Activated T-helper 9 cell treated with anti-CD3 and anti-CD28 coated beads, Interleukin-2, amount 50 U/mL, for 16 hours (primary cell): ENCODE results near the gene SIRT6.
"Not testable (repeated sequence)": the region's sequence is repeated elsewhere in the genome, so short reads cannot be mapped to it uniquely, and the experiment has no call there.

Experiments used
- DNase-seq: peaks from one replicate; pipeline ENCODE4 v3.0.0-alpha.2; 2020; ENCODE audit warnings: low read depth

The SIRT6 gene

DNA sequence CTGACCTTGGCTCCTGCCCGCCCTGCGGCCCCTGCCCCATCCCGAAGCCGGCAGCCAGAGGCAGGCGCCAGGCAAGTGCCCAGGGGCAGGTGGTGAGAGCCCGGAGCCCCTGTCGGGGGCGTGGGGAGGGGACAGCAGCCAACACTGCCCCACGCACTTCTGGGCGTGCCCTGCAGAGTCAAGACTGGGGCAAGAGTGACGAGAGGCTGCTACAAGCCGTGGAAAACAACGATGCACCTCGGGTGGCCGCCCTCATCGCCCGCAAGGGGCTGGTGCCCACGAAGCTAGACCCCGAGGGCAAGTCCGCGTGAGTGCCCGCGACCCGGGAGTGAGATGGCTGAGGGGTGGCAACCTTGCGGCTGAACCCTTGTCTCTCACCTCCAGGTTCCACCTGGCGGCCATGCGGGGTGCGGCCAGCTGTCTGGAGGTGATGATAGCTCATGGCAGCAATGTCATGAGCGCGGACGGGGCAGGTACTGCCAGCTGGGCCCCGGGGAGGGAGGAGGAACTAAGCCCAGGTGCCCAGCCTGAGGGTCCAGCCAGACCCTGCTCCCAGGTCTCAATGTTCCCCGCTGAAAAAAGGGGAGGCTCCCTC lies 17.4 kb upstream of the SIRT6 start:
- no peak for DNase-seq

GRCh38 chr19:4198467-4199126 lies 16.2 kb upstream of the SIRT6 start:
- DNase-seq: no peak

DNA sequence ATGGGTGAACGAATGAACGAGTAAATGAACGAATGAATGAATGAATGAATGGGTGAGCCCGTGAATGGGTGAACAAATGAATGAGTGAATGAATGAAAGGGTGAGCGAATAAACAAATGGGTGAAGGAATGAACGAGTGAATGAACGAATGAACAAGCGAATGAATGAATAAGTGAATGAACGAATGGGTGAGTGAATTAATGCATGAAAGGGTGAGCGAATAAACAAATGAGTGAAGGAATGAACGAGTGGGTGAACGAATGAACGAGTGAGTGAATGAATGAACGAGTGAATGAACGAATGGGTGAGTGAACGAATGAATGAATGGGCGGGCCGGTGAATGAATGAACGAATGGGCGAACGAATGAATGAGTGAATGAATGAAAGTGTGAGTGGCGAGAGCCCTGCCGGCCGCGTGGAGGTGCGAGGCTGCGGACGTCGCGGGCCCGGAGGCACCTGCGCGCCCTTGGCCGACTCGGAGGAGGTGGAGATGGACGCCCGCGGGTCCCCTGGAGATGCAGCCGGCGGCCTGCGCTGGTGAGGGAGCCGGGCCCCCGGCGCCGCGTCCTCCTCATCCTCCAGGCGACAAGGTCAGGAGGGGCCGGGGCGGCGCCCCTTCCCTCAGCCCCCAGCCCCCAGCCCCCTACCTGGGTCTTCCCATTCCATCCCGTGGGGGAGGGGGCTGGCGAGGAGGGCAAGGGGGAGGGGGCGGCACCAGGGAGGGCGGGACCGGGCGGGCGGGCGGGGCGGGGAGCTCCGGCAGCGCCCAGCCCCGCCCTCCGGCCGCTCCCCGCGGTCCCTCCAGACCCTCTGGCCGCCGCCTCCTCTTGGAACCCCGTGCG lies 15.5 kb upstream of the SIRT6 start:
- no peak for DNase-seq

DNA sequence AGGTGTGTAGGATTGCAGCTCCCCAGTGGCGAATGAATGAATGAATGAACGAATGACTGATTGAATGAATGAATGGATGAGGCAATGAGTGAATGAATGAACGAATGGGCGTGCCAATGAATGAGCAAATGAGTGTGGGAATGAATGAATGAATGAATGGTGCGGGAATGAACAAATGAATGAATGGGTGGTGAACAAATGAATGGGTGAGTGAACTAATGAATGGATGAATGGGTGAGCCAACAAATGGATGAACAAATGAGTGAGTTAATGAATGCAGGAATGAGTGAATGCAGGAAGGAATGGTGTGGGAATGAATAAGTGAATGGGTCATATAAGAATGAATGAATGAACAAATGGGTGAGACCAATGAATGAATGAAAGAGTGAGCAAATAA lies 14.9 kb upstream of the SIRT6 start:
- DNase-seq: no peak

- no peak for DNase-seq
Observed at GRCh38 chr19:4196587-4197148, 14.3 kb upstream of the SIRT6 start.

DNA sequence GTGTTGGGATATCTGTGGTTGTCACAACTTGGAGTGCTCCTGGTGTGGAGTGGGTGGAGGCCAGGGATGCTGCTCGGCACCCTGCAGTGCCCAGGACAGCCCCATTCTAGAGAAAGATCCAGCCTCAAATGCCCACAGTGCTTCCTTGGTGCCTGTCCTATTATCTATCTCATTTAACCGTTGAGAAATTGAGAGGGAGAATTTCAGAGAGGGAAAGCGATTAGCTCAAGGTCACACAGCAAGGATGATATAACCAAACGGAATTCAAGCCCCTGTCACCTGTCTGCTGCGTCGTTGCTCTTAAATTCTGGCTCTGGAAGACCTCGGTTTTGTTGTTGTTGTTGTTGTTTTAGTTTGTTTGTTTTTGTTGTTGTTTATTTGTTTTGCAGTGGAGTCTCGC lies 13.6 kb upstream of the SIRT6 start:
- no peak for DNase-seq

DNA sequence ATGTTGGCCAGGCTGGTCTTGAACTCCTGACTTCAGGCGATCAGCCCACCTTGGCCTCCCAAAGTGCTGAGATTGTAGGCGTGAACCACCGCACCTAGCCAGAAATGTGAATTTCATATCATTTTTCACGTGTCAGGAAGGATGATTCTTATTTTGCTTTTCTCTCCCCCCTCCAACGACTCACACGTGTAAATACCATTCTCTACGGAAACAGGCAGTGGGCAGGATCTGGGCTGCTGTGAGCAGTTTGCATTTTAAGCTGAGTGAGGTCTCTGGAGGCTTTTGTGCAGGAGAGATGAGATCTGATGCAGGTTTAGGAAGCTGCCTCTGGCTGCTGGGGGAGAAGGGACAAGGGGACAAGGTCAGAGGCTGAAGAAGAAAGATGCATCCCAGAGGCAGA lies 12.0 kb upstream of the SIRT6 start:
- no peak for DNase-seq

DNA sequence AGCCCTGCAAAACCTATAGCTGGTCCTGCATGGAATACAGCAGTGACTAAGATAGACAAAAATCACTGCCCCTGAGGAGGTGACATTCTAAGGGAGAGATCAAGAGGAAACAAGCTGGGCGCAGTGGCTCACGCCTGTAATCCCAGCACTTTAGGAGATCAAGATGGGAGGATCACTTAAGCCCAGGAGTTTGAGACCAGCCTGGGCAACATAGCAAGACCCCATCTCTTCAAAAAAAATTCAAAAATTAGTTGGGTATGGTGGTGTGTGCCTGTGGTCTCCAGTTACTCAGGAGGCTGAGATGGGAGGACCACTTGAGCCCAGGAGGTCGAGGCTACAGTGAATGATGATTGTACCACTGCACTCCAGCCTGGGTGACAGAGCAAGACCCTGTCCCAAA lies 10.2 kb upstream of the SIRT6 start:
- not testable (repeated sequence) for DNase-seq

- no peak for DNase-seq
Observed at GRCh38 chr19:4189641-4190040, 7.3 kb upstream of the SIRT6 start.

GRCh38 chr19:4187313-4188122 lies 5.2 kb upstream of the SIRT6 start:
- DNase-seq: no peak

DNA sequence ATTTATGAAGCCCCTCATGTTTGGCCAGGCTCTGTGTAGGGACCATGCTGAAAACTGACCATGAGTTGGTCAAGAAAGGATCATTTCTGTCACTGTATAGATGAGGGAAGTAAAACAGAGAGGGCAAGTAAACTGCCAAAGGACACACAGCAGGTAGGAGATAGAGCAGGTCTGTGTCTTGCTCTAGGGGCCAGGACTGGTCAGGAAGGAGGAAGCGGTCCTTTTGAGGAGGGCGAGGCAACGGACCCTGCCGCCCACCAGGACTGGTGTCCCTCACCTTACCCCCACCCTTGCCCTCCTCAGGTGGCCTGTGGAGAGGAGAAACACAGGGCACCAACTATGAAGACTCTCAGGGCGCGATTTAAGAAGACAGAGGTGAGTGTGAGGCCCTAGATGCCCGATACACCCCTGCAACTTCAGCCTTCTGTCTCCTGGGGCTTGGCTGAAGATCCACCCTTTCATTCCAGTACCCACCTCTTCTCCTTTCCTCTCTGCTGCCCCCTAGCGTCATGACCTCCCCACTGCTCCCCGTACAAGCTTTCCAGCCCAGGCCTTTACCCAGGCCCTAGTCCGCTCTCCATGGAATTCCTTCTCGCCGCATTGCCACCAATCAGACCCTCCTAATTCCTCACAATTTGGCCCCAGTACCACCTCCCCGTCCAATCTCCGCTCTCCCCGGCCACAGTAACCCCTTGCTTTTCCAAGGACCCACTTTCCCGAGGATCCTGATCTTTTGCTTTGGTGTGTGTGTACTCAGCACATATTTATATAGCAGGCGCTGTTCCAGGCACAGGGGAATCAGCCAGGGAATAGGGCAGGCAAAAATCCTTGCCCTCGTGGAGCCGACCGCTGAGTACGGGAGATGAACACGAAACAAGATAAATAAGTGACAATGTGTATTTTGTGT lies 4.0 kb upstream of the SIRT6 start:
- DNase-seq: peak; percentile 62

- no peak for DNase-seq
Observed at GRCh38 chr19:4185413-4186086, 3.2 kb upstream of the SIRT6 start.

- DNase-seq: no peak
Observed at GRCh38 chr19:4184718-4185352, 2.5 kb upstream of the SIRT6 start.

- DNase-seq: no peak
Observed at GRCh38 chr19:4183967-4184717, 1.8 kb upstream of the SIRT6 start.

DNA sequence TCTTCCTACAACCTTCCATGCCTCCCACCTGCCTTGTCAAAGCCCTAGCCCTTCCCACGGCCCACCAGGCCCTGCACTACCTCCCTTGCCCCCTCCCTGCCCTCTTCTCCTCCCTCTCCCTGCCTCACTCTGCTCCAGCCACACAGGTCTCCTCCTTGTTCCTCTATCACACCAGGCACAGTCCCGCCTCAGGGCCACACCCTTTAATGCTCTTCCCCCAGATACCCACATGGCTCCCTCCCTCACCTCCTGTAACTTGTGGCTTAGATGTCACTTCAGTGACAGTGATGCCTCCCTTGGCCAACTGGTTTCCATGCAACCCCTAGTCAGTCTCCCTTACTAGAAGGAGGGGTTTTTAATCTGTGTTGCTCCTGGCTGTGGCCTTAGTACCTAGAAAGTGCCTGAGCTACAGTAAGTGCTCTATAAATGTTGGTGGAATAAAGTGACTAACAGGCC lies 1.3 kb downstream of the SIRT6 start:
- no peak for DNase-seq

GRCh38 chr19:4178990-4179389 lies 3.4 kb downstream of the SIRT6 start:
- DNase-seq: no peak

DNA sequence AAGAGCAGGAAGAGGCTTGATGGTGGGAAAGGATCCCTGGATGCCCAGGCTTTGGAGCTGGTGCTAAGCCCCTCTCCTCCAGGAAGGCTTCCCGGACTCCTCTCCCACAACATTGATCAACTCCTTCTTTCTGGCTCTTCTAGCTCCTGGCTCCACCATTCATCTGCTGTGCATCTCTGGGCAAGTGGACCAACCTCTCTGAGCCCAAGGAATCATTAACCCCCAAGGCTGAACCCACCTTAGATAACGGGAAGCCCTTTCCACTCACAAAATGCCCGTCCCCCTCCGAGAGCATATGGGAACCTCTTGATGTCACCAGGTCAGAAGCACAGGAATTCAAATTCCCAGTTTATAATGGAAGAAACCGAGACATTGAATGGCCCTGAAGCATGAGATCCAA lies 5.2 kb downstream of the SIRT6 start:
- no peak for DNase-seq

DNA sequence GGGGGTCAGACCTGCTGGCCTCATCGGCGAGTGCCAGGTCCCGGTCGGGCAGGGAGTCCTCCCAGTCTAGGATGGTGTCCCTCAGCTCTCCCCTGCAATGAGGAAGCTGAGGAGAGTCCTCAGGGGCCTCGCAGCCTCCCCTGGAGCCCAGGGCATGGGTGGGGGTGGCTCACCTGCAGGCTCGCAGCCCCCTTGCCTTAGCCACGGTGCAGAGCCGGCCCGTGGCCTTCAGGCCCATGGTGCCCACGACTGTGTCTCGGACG lies 6.8 kb downstream of the SIRT6 start:
- DNase-seq: no peak

GRCh38 chr19:4174895-4175668 lies 7.3 kb downstream of the SIRT6 start:
- no peak for DNase-seq
